Measurements from ENCODE around the gene ASTN1. TPM values are rescaled to one million over a fixed set of nuclear protein-coding genes. Genes with fewer than 3 reads are reported as not detected.

Gene ASTN1
- total and polyA plus RNA-seq, 2 of the 4 experiments (the other 2 are of a cell fraction), result under 0.01 to 0.07 TPM

- intact Hi-C loops (cut with micrococcal nuclease), result no loop called here
- Histone ChIP-seq H4K91ac (ENCODE audit: insufficient read depth, low read depth, low read length) (no peak overlapping the region), H4K5ac (ENCODE audit: low read depth, low read length) (no peak overlapping the region), H2AK5ac (ENCODE audit: low read depth, low read length) (no peak overlapping the region), H3K14ac (replicated peaks; ENCODE audit: low read depth, low read length) (no peak overlapping the region), H3K36me3 (ENCODE audit: control insufficient read depth, insufficient read depth, low read length) (no peaks in the 10 kb centered on the region), H3K4me1 (ENCODE audit: control insufficient read depth, insufficient read depth, low read length) (no peaks in the 10 kb centered on the region), H3K4me2 (ENCODE audit: low read depth, low read length) (no peak overlapping the region), H3K79me1 (ENCODE audit: low read depth in 1 of 2, low read length in 2 of 2) (no peaks in the 10 kb centered on the region), H3K27me3 (ENCODE audit: control insufficient read depth, insufficient read depth, low read length) (no peaks in the 10 kb centered on the region), H3K9me1 (ENCODE audit: insufficient read depth, low read length) (no peaks in the 10 kb centered on the region), H3K4ac (ENCODE audit: low read depth, low read length) (no peak overlapping the region), H3K18ac (ENCODE audit: low read depth, low read length) (no peak overlapping the region), H3K56ac (ENCODE audit: extremely low read depth, insufficient read depth, low read length) (no peak overlapping the region), H3K9ac (ENCODE audit: low read depth, low read length) (no peak overlapping the region), H3K9me3 (ENCODE audit: control insufficient read depth, insufficient read depth, low read length) (no peaks in the 10 kb centered on the region), H3K4me3 (ENCODE audit: insufficient read depth, low read depth, low read length) (no peak overlapping the region), H2BK20ac (ENCODE audit: low read depth, low read length) (no peak overlapping the region), H3K27ac (ENCODE audit: insufficient read depth, low read length) (no peak overlapping the region), H3K23ac (ENCODE audit: low read depth, low read length) (no peak overlapping the region), H2BK120ac (ENCODE audit: low read depth, low read length) (no peak overlapping the region), H2AK9ac (replicated peaks; ENCODE audit: low read depth, low read length, poor library complexity) (no peak overlapping the region), H2BK15ac (ENCODE audit: low read depth, low read length) (no peak overlapping the region), H4K8ac (ENCODE audit: low read depth in 2 of 2, low read length in 2 of 2) (no peak overlapping the region), H2BK5ac (ENCODE audit: low read depth, low read length, poor library complexity, severe bottlenecking) (no peak overlapping the region), H2AFZ (replicated peaks; ENCODE audit: low read length, poor library complexity) (no peak overlapping the region), H4K20me1 (ENCODE audit: insufficient read depth, low read length) (no peaks in the 10 kb centered on the region)
- no CpG with 5 or more reads among the region's 3 CpGs for WGBS, 2 experiments (ENCODE audit: extremely low coverage in 2 of 2, insufficient read length in 1 of 2)
- in situ Hi-C loops (cut with MboI; ENCODE audit: low sequenced_read_pairs), result no loop called here
- POLR2A ChIA-PET (ENCODE audit: unreplicated experiment), result no interaction called here
- TF ChIP-seq ELK1 (IDR thresholded peaks at IDR 0.05; ENCODE audit: borderline replicate concordance, low read depth, low read length) (no peak), NFE2L2 (IDR thresholded peaks at IDR 0.05; ENCODE audit: low read depth, low read length) (no peak), RFX5 (IDR thresholded peaks at IDR 0.05; ENCODE audit: low read depth, low read length) (no peak), MAFK (IDR thresholded peaks at IDR 0.05; ENCODE audit: low read depth, low read length) (no peak), MXI1 (IDR thresholded peaks at IDR 0.05; ENCODE audit: borderline replicate concordance, low read depth, low read length) (no peak), MAZ (IDR thresholded peaks at IDR 0.05; ENCODE audit: borderline replicate concordance, low read depth, low read length) (no peak), CHD1 (IDR thresholded peaks at IDR 0.05; ENCODE audit: low read depth, low read length) (no peak), CTCF (conservative IDR thresholded peaks at IDR 0.05; ENCODE audit: low read depth, low read length) (no peak), RCOR1 (IDR thresholded peaks at IDR 0.05; ENCODE audit: insufficient replicate concordance, low read length) (no peak), RAD21 (IDR thresholded peaks at IDR 0.05; ENCODE audit: low read length) (no peak), BHLHE40 (IDR thresholded peaks at IDR 0.05; ENCODE audit: low read depth, low read length) (no peak), USF2 (IDR thresholded peaks at IDR 0.05; ENCODE audit: low read depth, low read length) (no peak), FOS (IDR thresholded peaks at IDR 0.05; ENCODE audit: low read depth, low read length) (no peak), SMC3 (IDR thresholded peaks at IDR 0.05; ENCODE audit: low read depth, low read length) (no peak), CEBPB (IDR thresholded peaks at IDR 0.05; ENCODE audit: low read depth, low read length) (no peak), POLR2A (IDR thresholded peaks at IDR 0.05; ENCODE audit: low read depth, low read length) (no peak)
- CTCF ChIA-PET, result no interaction called here
- DNase-seq (no peak), ATAC-seq (ENCODE audit: low read depth) (no peak)
- dilution Hi-C loops (cut with HindIII; ENCODE audit: low sequenced_read_pairs, unreplicated experiment), result no loop called here
- BruUV-seq (replicated peaks), result no TSS peak
These were observed 119.4 kb downstream of the ASTN1 start for GRCh38 chr1:177045151-177045550.

All from IMR-90 (cell line).